Breast epithelium (tissue), 4 donors: ENCODE results near the gene C1QTNF2. TPM values are rescaled to one million over a fixed set of nuclear protein-coding genes. Genes with fewer than 3 reads are reported as not detected.

Experiments used
- DNase-seq, 2 donors: peaks; one replicate each; pipeline ENCODE4 v3.0.0-alpha.2; 2019; ENCODE audit warnings: low spot score in 2 of 2
- H3K27ac ChIP-seq, 2 donors: fragments of 200-600 bp; sonication (generic) in 1 of 2; one replicate each; pipeline ENCODE4 v1.5.1; 2016 to 2019; ENCODE audit warnings: mild to moderate bottlenecking in 1 of 2
- H3K27me3 ChIP-seq, 2 donors: fragments of 200-600 bp; sonication (generic) in 1 of 2; one replicate each; pipeline versions ENCODE4 v1.5.1 to v1.6.0; 2017 to 2019; ENCODE audit warnings: control low read depth in 1 of 2, mild to moderate bottlenecking in 1 of 2
- H3K36me3 ChIP-seq: fragments of 200-600 bp; one replicate; pipeline ENCODE4 v1.5.1; 2019
- H3K4me1 ChIP-seq, 2 donors: fragments of 200-600 bp; sonication (generic); one replicate each; pipeline ENCODE4 v1.5.1; 2016 to 2019; ENCODE audit warnings: control low read depth in 1 of 2
- H3K4me3 ChIP-seq, 3 donors: fragments of 200-600 bp; sonication (generic); 1 replicate in 2 of 3; 2 replicates in 1 of 3; pipeline ENCODE4 v1.5.1; 2016 to 2019; ENCODE audit warnings: mild to moderate bottlenecking in 3 of 3, moderate library complexity in 2 of 3
- H3K9me3 ChIP-seq, 2 donors: fragments of 200-600 bp; sonication (generic) in 1 of 2; one replicate each; pipeline ENCODE4 v1.5.1; 2016 to 2019; ENCODE audit warnings: control low read depth in 1 of 2
- POLR2A ChIP-seq: fragments of 450-650 bp; IDR thresholded peaks from one replicate; pipeline ENCODE4 v1.6.1; 2016; ENCODE audit warnings: antibody characterized with exemption, mild to moderate bottlenecking, moderate library complexity
- POLR2AphosphoS5 ChIP-seq, 3 donors: sonication (generic); formaldehyde crosslinking; IDR thresholded peaks; one replicate each; pipeline ENCODE4 v1.6.1; 2017; ENCODE audit warnings: antibody characterized with exemption in 3 of 3
- intact Hi-C: fragments of 100-400 bp; cut with DNase I; formaldehyde crosslinking; loops from one replicate; pipeline ENCODE4 v1.15.1; 2023; ENCODE audit warnings: low total_unique reads
- total RNA-seq, 3 donors: library from RNA; depleted of rRNA; stranded (reverse); fragments of >200 nt; gene quantifications; one replicate each; pipeline ENCODE4 v1.1.0, GENCODE V29; 2016
- TF ChIP-seq, protein P1 (sequence below), 3 donors: fragments of 450-650 bp; IDR thresholded peaks; one replicate each; pipeline ENCODE4 v1.5.1; 2016 to 2017; ENCODE audit warnings: antibody characterized with exemption in 3 of 3, mild to moderate bottlenecking in 3 of 3, moderate library complexity in 3 of 3

C1QTNF2 gene
- total RNA-seq, 3 donors from 2014 or later: under 0.01 to 0.48 (median 0.44) TPM

- no peaks in the 10 kb centered on the region for H3K27me3 ChIP-seq
These were observed 3.2 kb downstream of the C1QTNF2 start for GRCh38 chr5:160367261-160367660.

GRCh38 chr5:160366230-160366629 is 4.2 kb downstream of the C1QTNF2 start:
- Histone ChIP-seq H3K27ac (no peak overlapping the region), H3K27me3 (no peaks in the 10 kb centered on the region), H3K9me3 (no peaks in the 10 kb centered on the region), H3K4me1 (peaks cover 0 to 5% of the 10 kb centered on the region in 2 donors), H3K4me3 (no peak overlapping the region), H3K36me3 (no peaks in the 10 kb centered on the region)
- intact Hi-C loops: no loop called here
- no peak for DNase-seq
- no peak for TF ChIP-seq POLR2AphosphoS5 (IDR thresholded peaks at IDR 0.05)
- TF ChIP-seq POLR2A: no peak
- TF ChIP-seq, protein P1, sequence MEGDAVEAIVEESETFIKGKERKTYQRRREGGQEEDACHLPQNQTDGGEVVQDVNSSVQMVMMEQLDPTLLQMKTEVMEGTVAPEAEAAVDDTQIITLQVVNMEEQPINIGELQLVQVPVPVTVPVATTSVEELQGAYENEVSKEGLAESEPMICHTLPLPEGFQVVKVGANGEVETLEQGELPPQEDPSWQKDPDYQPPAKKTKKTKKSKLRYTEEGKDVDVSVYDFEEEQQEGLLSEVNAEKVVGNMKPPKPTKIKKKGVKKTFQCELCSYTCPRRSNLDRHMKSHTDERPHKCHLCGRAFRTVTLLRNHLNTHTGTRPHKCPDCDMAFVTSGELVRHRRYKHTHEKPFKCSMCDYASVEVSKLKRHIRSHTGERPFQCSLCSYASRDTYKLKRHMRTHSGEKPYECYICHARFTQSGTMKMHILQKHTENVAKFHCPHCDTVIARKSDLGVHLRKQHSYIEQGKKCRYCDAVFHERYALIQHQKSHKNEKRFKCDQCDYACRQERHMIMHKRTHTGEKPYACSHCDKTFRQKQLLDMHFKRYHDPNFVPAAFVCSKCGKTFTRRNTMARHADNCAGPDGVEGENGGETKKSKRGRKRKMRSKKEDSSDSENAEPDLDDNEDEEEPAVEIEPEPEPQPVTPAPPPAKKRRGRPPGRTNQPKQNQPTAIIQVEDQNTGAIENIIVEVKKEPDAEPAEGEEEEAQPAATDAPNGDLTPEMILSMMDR (IDR thresholded peaks at IDR 0.05): no peak

More at GRCh38 chr5:160367261-160367660, 3.2 kb downstream of the C1QTNF2 start:
- H3K4me1 ChIP-seq: peaks cover 0 to 5% of the 10 kb centered on the region in 2 donors
- H3K36me3 ChIP-seq: no peaks in the 10 kb centered on the region
- H3K9me3 ChIP-seq: no peaks in the 10 kb centered on the region
- intact Hi-C loops: no loop called here
- H3K4me3 ChIP-seq: no peak overlapping the region
- no peak for DNase-seq
- TF ChIP-seq, protein P1 (IDR thresholded peaks at IDR 0.05): no peak
- TF ChIP-seq POLR2AphosphoS5 (IDR thresholded peaks at IDR 0.05) (no peak), POLR2A (no peak)
- H3K27ac ChIP-seq: no peak overlapping the region

DNA sequence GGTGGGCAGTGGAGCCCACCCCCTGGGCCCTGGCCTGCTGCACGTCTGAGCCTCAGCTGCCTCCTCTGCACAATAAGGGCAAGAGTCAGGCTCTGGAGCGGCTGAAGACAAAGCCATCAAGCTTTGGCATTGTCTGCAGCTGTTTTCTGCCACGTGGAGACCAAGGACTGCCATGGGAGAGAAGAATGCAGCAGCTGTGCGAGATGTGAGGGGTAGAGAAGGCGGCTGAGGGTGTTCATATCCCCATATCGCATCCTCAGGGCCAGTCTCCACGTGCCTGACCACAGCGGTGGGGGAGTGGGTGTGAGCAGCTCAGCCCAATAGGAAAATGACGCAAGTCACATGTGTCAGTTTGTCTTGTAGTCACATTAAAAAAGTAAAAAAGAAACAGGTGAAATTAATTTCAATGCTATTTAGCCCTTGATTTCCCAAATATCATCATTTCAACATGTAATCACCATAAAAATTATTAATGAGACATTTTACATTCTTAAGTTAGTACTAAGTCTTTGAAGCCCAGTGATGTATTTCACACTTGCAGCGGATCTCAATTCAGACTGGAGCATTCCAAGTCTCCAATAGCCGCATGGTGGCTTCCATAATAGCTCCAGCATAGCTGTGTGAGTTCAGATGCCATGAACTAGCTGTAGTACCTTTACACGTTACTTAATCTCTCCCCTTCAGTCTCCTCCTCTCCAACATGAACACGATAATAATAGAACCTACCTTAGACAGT is 6.6 kb downstream of the C1QTNF2 start:
- intact Hi-C loops: no loop called here
- no peak for DNase-seq
- H3K36me3 ChIP-seq: no peaks in the 10 kb centered on the region
- H3K4me3 ChIP-seq: no peak overlapping the region
- H3K9me3 ChIP-seq: no peaks in the 10 kb centered on the region
- peaks cover 0 to 5% of the 10 kb centered on the region in 2 donors for H3K4me1 ChIP-seq
- H3K27me3 ChIP-seq: no peaks in the 10 kb centered on the region
- TF ChIP-seq, protein P1 (IDR thresholded peaks at IDR 0.05): no peak
- TF ChIP-seq POLR2A: no peak
- no peak for TF ChIP-seq POLR2AphosphoS5 (IDR thresholded peaks at IDR 0.05)
- H3K27ac ChIP-seq: peak overlapping the region; percentile 48 to 82

GRCh38 chr5:160363211-160363610 is 7.2 kb downstream of the C1QTNF2 start:
- TF ChIP-seq POLR2A: no peak
- TF ChIP-seq, protein P1 (IDR thresholded peaks at IDR 0.05): no peak
- TF ChIP-seq POLR2AphosphoS5 (IDR thresholded peaks at IDR 0.05): no peak
- intact Hi-C loops: no loop called here
- H3K36me3 ChIP-seq: no peaks in the 10 kb centered on the region
- H3K27ac ChIP-seq: peak overlapping the region; percentile 48 to 82
- H3K9me3 ChIP-seq: no peaks in the 10 kb centered on the region
- no peaks in the 10 kb centered on the region for H3K27me3 ChIP-seq
- no peak for DNase-seq
- H3K4me1 ChIP-seq: peaks cover 0 to 5% of the 10 kb centered on the region in 2 donors
- no peak overlapping the region for H3K4me3 ChIP-seq

DNA sequence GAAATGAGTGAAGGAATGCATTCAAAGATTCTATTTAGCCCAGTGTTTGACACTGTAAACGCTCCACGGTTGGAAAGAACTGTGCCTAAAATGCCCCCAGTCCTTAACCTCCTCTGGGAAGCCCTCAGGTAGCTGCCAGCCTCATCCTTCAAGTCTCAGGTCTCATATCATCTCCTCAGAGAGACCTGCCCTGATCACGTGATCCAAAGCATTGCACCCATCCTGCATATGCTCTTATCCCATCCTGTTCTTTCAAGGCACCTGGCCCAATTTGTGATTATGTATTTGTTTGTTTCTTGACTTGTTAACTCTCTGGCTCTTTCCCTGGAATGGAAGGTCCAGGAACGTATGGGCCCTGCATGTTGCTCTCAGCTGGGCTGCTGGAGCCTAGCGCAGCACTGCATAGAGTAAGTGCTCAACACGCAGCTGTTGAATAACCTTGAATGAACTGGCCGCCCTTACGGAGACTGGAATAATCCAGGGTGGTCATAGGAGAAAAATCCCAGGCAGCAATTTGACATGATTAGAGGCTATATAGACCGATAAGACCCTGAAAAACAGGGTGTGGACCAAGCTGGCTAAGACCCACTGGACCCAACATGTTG is 8.7 kb downstream of the C1QTNF2 start:
- no peaks in the 10 kb centered on the region for H3K27me3 ChIP-seq
- H3K4me3 ChIP-seq: no peak overlapping the region
- TF ChIP-seq, protein P1 (IDR thresholded peaks at IDR 0.05): no peak
- TF ChIP-seq POLR2AphosphoS5 (IDR thresholded peaks at IDR 0.05): no peak
- no peak for TF ChIP-seq POLR2A
- peak overlapping the region in 1 of 2 donors; percentile 82 for H3K27ac ChIP-seq
- no peak for DNase-seq
- peaks cover 0 to 5% of the 10 kb centered on the region in 2 donors for H3K4me1 ChIP-seq
- no peaks in the 10 kb centered on the region for H3K9me3 ChIP-seq
- H3K36me3 ChIP-seq: no peaks in the 10 kb centered on the region
- intact Hi-C loops: no loop called here
